Brain microvascular endothelial cell (primary cell): ENCODE data around the gene TRIL.

Experiments
- DNase-seq: peaks from one replicate; pipeline ENCODE4 v3.0.0-alpha.2; 2020
- H3K27ac ChIP-seq: fragments of 250-450 bp; sonication (Bioruptor Pico); 2 replicates; pipeline ENCODE4 v1.5.1; 2020; ENCODE audit warnings: mild to moderate bottlenecking, moderate library complexity
- H3K27me3 ChIP-seq: fragments of 250-450 bp; sonication (Bioruptor Pico); replicated peaks from 2 replicates; pipeline ENCODE4 v1.5.1; 2020; ENCODE audit warnings: mild to moderate bottlenecking
- H3K36me3 ChIP-seq: fragments of 250-450 bp; sonication (Bioruptor Pico); replicated peaks from 2 replicates; pipeline ENCODE4 v1.5.1; 2020; ENCODE audit warnings: mild to moderate bottlenecking
- H3K4me3 ChIP-seq: 2 replicates; pipeline ENCODE4 v1.5.1; 2011; ENCODE audit warnings: low read depth, mild to moderate bottlenecking, control low read depth, low read length, moderate library complexity
- CTCF ChIP-seq: IDR thresholded peaks from 2 replicates; pipeline ENCODE4 v1.5.1; 2011; ENCODE audit warnings: low read depth, mild to moderate bottlenecking, moderate library complexity, low read length, control low read depth, inconsistent platforms; ENCODE audit errors: missing control alignments
- in situ Hi-C: cut with HindIII; loops from 2 replicates; pipeline ENCODE4 v1.10.0; 2017; ENCODE audit warnings: low sequenced_read_pairs, low pct_ligation_motif_present

The TRIL gene

GRCh38 chr7:28999895-29000716, 42.0 kb upstream of the TRIL start:
- in situ Hi-C loops = no loop called here

GRCh38 chr7:28999427-28999826, 41.3 kb upstream of the TRIL start:
- TF ChIP-seq CTCF = no peak
- Histone ChIP-seq H3K27ac (no peak overlapping the region), H3K4me3 (no peak overlapping the region), H3K36me3 (no peaks in the 10 kb centered on the region), H3K27me3 (peaks cover 2% of the 10 kb centered on the region)
- in situ Hi-C loops = no loop called here
- no peak for DNase-seq

More at GRCh38 chr7:28999895-29000716, 42.0 kb upstream of the TRIL start:
- TF ChIP-seq CTCF = no peak
- H3K27ac ChIP-seq = no peak overlapping the region
- H3K36me3 ChIP-seq = no peaks in the 10 kb centered on the region
- H3K4me3 ChIP-seq = no peak overlapping the region
- H3K27me3 ChIP-seq = peaks cover 2% of the 10 kb centered on the region
- DNase-seq = no peak

- Histone ChIP-seq H3K36me3 (no peaks in the 10 kb centered on the region), H3K27ac (no peak overlapping the region), H3K4me3 (no peak overlapping the region), H3K27me3 (peaks cover 2% of the 10 kb centered on the region)
- DNase-seq = no peak
- in situ Hi-C loops = no loop called here
- TF ChIP-seq CTCF = no peak
Measured at GRCh38 chr7:28998105-28998504, 40.0 kb upstream of the TRIL start.

GRCh38 chr7:28996836-28997235, 38.7 kb upstream of the TRIL start:
- no peak for TF ChIP-seq CTCF
- Histone ChIP-seq H3K27me3 (peaks cover 2% of the 10 kb centered on the region), H3K27ac (no peak overlapping the region), H3K4me3 (no peak overlapping the region), H3K36me3 (no peaks in the 10 kb centered on the region)
- in situ Hi-C loops = no loop called here
- DNase-seq = no peak

GRCh38 chr7:28993371-28993770, 35.2 kb upstream of the TRIL start:
- TF ChIP-seq CTCF = no peak
- Histone ChIP-seq H3K4me3 (no peak overlapping the region), H3K27ac (no peak overlapping the region), H3K36me3 (no peaks in the 10 kb centered on the region), H3K27me3 (no peaks in the 10 kb centered on the region)
- DNase-seq = no peak
- in situ Hi-C loops = no loop called here

GRCh38 chr7:28992798-28993197, 34.7 kb upstream of the TRIL start:
- Histone ChIP-seq H3K27ac (no peak overlapping the region), H3K4me3 (no peak overlapping the region), H3K36me3 (no peaks in the 10 kb centered on the region), H3K27me3 (no peaks in the 10 kb centered on the region)
- in situ Hi-C loops = no loop called here
- no peak for DNase-seq
- TF ChIP-seq CTCF = no peak
